Hematopoietic multipotent progenitor cell treated with erythropoietin and hydrocortisone succinate and interleukin-3 and kit ligand, for 15 days (in vitro differentiated cells): Measurements from ENCODE around the gene PTPN11.

Source experiments
- DNase-seq: peaks from one replicate; pipeline ENCODE4 v3.0.0-alpha.2; 2015; ENCODE audit warnings: low spot score

The PTPN11 gene

GRCh38 chr12:112543751-112544150 lies 125.0 kb downstream of the PTPN11 start:
- no peak for DNase-seq

GRCh38 chr12:112546339-112546738 lies 127.6 kb downstream of the PTPN11 start:
- no peak for DNase-seq

- DNase-seq: no peak
Measured at GRCh38 chr12:112546996-112547395, 128.2 kb downstream of the PTPN11 start.

GRCh38 chr12:112549031-112549430 lies 130.3 kb downstream of the PTPN11 start:
- no peak for DNase-seq

GRCh38 chr12:112551681-112552080 lies 132.9 kb downstream of the PTPN11 start:
- no peak for DNase-seq

GRCh38 chr12:112555621-112556233 lies 137.0 kb downstream of the PTPN11 start:
- DNase-seq: no peak

- DNase-seq: no peak
Measured at GRCh38 chr12:112557951-112558630, 139.3 kb downstream of the PTPN11 start.
